CD4-positive, alpha-beta T cell treated with Interleukin-6 for 4 hours (primary cell): Measurements from ENCODE around the gene FBXL19.

Experiments used
- DNase-seq: peaks from one replicate; pipeline ENCODE4 v3.0.0-alpha.2; 2020; ENCODE audit warnings: mixed read lengths

FBXL19 gene

GRCh38 chr16:30946671-30947540, 23.5 kb downstream of the FBXL19 start:
- no peak for DNase-seq

DNA sequence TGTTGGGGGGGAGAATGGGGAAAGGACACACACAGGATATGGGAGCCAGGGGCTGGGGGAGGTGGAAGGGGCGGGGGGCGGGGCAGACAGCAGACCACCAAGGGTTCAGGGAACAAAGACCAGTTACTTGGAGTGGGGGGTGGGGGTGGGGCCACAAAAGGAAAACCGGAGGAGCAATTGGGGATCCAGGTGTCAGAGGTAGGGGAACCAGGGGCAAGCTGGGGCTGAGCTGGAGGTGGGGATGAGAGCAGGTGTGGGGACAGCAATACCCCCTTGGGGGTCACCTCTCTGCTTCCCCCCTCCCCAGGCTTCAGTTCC, 24.1 kb downstream of the FBXL19 start:
- DNase-seq, result no peak

DNA sequence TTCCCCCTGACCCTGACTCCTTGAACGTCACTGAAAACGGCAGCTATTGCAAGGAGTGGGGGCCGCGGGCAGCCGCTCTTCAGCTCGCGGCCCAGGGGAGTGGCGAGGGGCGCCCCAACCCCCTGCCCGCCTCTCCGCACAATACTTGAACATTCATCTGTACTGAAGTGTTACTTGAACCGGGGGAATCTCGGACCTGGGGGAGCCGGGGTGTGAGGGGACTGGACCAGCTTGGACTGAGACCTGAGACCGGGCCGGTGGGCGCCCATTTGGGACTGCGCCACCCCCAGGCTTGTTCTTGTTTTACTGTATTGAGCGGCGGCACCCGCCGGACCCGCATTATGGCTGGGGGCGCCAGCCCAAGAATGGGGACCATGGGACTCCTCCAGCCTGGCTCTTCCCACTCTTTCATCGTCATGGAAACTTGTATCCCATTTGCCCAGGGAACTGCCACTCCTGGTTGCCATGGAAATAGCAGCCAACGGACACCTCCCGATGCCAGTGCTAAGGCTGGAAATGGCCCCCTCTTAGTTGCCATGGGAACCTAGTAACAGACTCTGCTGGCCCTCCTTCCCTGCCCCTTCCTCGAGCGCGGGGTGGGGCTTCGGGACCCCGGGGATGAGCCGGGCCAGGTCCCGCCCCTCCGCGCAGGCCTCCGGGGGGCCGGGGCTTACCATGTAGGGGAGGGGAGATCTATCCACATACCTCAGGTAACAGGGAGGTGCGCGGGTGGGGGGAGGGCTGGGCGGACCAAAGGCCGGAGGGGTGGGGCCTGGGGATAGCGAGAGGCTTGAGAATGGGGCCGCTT, 24.7 kb downstream of the FBXL19 start:
- no peak for DNase-seq

GRCh38 chr16:30948667-30949649, 25.6 kb downstream of the FBXL19 start, which contains the start of gene ORAI3:
ORAI3 (plus strand) TSS chr16:30949068; CDS start chr16:30949290, 222 bp downstream.
- peak; percentile 61 for DNase-seq

- DNase-seq, result peak; percentile 47
These were observed 26.5 kb downstream of the FBXL19 start for GRCh38 chr16:30949650-30950515.

- DNase-seq, result no peak
These were observed 27.2 kb downstream of the FBXL19 start for GRCh38 chr16:30950516-30951065.

GRCh38 chr16:30951193-30951592, 27.8 kb downstream of the FBXL19 start:
- no peak for DNase-seq

DNA sequence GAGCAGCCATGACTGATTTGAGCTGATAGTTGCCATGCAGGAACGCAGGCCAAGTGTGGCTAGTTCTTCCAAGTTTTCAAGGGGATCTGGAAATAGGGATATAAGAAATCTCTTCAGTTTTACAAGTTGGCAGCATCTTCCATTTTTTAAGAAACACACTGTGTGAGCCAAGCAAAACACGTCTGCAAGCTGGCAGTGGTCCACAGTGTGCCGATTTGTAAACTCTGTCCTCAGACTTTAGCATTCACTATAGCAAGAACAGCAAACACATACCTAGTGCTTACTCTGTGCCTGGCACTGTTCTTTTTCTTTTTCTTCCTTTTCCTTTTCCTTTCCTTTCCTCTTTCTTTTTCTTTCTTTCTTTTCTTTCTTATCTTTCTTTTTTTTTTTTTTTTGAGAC, 28.4 kb downstream of the FBXL19 start:
- no peak for DNase-seq

DNA sequence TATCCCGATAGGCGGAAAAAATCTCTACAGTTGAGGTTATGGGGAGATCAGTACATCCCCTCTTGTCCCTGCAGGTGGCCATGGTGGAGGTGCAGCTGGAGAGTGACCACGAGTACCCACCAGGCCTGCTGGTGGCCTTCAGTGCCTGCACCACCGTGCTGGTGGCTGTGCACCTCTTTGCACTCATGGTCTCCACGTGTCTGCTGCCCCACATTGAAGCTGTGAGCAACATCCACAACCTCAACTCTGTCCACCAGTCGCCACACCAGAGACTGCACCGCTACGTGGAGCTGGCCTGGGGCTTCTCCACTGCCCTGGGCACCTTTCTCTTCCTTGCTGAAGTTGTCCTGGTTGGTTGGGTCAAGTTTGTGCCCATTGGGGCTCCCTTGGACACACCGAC, 29.7 kb downstream of the FBXL19 start:
- no peak for DNase-seq

DNA sequence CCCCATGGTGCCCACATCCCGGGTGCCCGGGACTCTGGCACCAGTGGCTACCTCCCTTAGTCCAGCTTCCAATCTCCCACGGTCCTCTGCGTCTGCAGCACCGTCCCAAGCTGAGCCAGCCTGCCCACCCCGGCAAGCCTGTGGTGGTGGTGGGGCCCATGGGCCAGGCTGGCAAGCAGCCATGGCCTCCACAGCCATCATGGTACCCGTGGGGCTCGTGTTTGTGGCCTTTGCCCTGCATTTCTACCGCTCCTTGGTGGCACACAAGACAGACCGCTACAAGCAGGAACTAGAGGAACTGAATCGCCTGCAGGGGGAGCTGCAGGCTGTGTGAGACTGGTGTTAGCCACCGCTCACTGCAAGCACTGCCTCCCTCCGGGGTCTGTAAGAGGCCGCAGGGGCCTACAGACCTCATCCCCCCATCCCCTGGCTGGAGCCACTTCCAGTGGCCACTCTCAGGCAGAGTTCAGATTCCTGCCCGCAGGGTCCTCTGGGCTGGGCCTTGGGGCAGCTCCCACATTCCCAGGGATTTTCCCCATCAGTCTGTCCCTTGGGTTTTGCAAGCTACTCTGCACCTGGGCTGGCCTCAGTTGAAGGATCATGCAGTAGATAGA, 30.2 kb downstream of the FBXL19 start:
- peak; percentile 68 for DNase-seq

- no peak for DNase-seq
These were observed 31.6 kb downstream of the FBXL19 start for GRCh38 chr16:30954993-30955392.

DNA sequence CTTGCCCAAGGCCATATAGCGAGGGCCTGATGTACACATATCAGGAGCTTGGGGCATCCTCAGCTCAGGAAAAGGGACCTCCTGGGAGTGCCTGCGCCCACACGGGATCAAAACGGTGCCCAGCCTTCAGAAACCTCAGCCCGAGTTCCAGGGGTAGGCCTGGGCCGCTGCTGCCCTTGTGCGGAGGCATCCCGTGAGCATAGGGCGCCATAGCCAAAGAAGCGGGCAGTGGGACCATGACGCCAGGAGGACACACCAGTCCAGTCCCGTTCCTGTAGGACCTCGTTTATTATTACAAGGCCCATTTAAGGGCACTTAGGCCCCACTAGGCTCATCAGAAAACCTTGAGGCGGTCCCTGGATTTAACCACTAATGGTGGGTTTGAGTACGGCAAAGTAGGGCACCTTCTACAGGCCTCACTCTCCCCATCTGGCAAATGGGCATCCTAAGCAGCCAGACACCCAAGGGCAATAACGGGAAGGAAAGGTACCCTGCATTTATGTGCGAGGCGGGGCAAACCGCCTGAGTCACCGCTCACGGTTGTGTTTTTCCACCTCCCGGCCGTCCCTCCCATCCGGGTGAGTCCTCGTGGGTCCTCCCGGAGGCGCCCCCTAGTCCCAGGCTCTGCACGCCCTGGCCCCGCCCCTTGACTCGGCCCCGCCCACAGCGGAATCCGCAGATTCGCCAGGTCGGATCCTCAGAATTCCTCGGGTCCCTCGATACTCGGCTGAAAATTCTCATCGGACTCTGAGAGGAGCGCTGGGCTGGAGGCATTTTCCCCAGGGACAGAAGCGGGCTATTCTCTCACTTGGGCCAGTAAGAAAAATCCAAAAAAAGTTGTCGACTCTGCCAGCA, 33.5 kb downstream of the FBXL19 start:
- peak; percentile 93 for DNase-seq

DNA sequence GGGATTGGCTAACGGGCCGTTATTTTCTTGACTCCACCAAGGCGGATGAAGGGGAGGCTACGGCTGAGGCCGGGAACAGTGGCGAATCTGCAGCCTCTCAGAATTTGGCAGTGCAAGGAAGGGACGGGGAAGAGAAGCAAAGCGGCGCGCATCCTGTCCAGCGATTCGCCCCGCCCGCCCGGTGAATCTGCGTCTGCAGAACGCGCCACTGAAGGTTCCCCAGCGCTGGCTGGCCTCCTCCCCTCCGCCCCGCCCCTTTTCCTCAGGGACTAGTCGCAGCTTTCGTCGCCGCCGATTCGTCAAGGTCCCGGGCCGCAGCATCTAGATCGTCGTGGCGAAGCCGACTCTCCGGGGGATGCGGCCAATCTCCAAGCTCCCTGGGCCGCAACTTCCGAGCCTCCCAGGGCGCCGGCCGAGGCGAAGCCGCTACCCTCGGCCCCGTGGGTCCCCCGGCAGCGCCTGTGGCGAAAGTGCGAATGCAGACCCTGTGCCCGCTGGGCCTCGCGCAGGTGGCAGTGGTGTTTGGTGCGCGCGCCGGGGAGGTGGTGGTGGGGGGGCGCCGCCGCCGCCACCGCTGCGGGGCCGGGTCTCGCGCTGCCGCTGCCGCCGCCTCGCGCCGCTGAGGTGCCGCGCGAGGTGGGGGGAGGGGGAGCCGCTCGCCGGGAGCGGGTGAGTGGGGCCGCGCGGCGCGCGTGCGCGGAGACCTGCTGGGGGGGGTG, 34.2 kb downstream of the FBXL19 start, which contains the start of gene SETD1A:
SETD1A (plus strand) TSS at position 299 of the 719 bp plus-strand sequence. CDS start 978 bp downstream, outside the sequence.
- DNase-seq, result peak; percentile 98

- DNase-seq, result no peak
These were observed 35.1 kb downstream of the FBXL19 start for GRCh38 chr16:30958175-30959079.

DNA sequence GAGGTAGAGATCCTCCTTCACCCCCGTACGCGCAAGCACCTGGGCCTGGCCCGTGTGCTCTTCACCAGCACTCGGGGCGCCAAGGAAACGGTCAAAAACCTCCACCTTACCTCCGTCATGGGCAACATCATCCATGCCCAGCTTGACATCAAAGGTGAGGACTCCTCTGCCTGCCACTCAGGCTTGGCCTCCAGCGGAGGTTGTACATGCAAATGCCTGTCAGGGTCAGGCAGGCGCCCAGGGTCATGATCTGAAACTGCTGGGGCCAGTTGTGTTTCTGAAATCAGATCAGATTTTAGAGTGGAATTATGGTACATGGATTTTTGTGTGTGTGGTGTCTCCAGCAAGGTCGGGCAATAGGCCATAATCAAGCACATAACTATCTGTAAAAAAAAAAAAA, 38.0 kb downstream of the FBXL19 start:
- DNase-seq, result no peak

DNA sequence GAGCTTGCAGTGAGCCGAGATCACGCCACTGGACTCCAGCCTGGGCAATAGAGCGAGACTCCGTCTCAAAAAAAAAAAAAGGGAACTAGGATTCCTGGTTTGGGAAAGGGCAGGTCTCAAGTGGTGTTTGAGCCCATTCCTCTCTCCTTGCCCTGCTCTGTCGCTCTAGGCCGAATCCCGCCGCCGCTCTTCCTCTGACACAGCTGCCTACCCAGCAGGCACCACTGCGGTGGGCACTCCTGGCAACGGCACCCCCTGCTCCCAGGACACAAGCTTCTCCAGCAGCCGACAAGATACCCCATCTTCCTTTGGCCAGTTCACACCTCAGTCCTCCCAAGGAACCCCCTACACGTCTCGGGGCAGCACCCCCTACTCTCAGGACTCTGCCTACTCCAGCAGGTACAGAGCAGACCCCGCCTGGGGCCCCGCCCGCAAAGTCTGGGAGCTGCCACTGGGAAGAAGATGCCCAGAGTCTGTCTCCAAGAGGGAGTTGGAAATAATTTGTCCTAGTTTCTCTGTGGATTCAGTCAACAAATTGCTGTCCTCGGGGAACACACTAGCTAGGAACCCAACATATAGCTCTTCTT, 40.6 kb downstream of the FBXL19 start:
- DNase-seq, result no peak

DNA sequence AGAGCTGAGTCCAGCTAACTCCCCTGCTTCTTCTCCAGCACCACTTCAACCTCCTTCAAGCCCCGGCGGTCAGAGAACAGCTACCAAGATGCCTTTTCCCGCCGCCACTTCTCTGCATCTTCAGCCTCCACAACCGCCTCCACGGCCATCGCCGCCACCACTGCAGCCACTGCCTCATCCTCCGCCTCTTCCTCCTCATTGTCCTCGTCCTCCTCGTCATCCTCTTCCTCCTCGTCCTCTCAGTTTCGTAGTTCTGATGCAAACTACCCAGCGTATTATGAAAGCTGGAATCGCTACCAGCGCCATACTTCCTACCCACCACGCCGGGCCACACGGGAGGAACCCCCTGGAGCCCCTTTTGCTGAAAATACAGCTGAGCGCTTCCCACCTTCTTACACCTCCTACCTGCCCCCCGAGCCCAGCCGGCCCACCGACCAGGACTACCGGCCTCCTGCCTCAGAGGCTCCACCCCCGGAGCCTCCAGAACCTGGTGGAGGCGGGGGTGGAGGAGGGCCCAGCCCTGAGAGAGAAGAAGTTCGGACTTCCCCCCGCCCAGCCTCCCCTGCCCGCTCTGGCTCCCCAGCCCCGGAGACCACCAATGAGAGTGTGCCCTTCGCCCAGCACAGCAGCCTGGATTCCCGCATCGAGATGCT, 41.3 kb downstream of the FBXL19 start:
- DNase-seq, result no peak
